TTC549 (cell line): ENCODE data around the gene GNG7.
A peak's percentile ranks its signal among the peaks of the same experiment; 100 is the strongest.
"Not testable (repeated sequence)": the region's sequence is repeated elsewhere in the genome, so short reads cannot be mapped to it uniquely, and the experiment has no call there.

Source experiments
- FAIRE-seq: peaks from 2 replicates; lab custom pipeline; 2012; peaks lifted over from hg19 to GRCh38; lab: Jason Lieb, UNC

GNG7 gene

DNA sequence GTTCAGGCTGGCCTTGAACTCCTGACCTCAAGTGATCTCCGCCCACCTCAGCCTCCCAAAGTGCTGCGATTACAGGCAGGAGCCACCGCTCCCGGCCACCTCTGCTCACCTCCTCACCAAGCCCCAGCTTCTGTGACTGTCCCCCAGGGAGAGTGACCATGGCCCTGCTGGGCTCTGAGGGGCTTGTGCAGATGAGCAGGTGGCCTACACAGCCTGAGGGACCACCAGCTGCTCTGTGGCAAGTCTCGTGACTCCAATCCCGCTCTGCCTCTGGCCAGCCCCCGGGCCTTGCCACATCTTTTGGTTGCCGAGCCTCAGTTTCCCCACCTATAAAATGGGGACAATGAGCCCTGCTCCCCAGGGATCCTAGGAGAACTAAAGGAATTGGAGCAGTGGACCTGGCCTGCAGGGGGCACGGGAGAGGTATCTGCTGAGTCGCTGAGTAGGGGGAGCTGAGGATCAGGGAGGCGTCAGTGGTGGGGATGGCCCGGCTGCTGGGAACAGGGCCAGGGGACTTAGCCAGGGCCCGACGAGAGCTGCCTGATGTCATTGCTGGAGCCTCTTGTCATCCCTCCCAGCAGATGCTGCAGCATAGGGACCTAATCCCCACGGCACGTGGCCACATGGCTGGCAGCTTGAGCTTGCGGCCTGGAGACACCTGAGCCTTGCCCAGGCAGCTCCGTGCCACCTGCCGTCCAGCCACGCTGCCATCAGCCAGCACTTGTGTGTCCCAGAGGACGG lies 151.9 kb downstream of the GNG7 start:
- no peak for FAIRE-seq

DNA sequence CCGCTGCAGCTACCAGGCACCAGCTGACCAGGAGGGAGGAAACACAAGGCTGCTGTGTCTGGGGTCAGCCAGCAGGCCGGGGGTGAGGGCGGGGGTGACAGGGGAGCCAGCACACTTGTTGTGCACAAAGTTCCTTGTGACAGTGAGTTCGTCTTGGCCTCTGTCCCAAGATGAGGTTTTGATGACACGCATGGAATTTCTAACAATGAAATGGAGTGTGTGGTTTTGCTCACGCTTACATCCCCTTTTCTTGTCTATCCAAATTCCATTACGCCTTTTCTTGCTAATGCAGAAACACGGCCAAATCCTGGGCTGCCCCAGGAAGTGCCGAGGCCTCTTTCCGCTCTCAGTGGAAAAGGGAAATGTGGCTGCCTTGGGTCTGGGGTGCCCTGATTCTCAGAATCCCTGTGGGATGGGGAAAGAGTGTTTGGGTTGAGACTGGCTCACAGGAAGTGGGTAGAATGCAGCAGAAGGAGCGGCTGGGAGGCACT lies 152.7 kb downstream of the GNG7 start:
- no peak for FAIRE-seq

DNA sequence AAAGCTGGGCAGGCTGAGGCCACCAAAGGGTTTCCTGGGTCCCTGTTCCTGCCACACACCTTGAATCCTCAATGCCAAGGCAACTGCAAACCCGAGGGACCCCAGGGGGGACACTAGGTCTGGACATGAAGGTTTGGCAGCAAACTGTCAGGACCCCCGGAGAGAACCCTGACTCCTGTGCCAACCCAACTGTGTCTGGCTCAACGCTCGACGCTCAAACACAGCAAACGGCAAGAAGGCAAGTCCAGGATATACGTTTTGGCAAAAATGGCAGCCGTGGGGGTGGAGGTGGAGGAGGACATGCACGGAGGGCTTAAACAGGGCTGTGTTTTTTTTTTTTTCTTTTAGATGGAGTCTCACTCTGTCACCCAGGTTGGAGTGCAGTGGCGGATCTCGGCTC lies 153.5 kb downstream of the GNG7 start:
- no peak for FAIRE-seq

DNA sequence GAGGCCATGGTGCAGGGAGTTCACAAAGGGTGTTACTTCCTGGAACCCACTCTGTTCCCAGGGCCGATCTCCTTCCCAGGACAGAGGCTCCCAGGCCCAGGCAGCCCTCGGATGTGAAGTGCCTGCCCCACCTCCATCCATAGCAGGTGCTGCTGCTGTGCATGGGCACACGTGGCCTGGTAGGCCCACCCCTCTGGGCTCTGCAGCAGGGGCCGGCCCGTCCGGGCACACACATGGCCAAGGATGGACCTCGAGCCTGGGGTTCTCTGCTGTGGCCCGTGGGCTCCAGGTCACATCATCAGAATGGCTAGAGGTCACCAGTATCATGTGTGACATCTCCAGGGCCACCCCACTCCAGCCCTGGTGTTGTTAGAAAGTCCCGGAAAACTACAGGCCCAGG lies 154.8 kb downstream of the GNG7 start:
- FAIRE-seq: no peak

DNA sequence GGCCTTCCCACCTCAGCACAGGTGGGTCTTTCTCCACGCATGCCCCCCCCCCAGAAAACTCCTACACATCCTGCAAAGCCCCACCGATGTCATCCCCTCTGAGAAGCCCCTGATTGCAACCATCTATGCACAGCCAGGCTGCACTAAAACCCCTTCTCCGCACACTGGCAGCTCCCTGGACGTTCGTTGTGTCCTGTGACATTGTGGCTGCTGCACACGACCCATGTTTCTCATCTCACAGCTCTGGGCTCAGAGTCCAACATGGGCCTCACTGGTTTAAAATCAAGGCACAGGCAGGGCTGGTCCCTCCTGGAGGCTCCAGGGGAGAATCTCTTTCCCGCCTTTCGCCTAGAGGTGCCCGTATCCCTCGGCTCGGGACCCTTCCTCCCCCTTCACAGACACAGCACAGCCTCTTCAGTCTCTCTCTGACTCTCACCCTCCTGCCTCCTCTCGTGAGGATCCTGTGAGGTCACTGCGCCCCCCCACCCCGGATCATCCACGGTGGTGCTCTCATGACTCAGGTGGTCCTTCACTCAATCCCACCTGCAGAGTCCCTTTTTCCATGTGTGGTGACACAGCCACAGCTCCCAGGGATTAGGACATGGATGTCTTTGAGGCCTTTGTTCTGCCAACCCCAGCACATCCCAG lies 155.3 kb downstream of the GNG7 start:
- no peak for FAIRE-seq

DNA sequence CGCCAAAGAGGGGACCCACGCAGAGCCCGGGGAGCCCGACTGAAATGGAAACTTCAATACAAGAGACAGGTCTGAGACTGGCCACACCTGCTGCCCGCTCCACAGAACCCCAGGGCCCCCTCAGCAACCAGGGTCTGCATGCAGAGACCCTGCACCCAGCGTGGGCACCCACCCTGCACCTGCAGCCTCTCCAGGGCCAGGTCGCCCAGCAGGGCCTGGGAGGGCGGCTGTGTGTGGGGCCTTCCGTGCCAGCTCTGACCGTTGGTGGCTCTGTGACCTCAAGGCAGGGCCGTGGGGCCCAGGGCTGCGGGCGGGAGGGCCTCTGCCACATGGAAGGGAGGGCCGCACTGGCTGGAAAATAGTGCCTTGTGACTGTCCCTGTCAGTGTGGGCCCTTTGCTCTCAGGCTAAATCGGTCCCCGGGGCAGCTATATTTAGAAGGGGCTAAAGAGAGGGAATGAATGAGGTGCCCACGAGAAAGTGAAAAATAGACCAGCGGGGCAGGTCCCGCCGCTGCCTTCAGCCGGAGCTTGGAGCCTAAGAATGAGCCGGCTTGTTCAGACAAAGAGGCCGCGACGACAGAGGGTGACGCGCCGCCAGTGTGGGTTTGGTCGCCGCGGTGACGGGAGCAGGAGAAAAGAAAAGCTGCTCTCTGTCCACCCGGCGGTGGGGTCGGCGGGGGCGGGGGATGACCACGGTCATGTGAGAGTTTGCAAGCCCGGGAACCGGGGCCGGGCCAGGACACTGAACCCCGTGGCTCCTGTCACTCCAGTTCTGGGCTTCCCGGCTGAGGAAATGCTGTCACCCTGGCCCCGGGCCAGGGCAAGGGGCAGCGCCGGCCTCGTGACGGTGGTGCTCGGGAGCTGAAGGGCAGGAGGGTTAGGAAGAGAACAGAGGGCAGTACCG lies 156.1 kb downstream of the GNG7 start:
- FAIRE-seq: no peak

DNA sequence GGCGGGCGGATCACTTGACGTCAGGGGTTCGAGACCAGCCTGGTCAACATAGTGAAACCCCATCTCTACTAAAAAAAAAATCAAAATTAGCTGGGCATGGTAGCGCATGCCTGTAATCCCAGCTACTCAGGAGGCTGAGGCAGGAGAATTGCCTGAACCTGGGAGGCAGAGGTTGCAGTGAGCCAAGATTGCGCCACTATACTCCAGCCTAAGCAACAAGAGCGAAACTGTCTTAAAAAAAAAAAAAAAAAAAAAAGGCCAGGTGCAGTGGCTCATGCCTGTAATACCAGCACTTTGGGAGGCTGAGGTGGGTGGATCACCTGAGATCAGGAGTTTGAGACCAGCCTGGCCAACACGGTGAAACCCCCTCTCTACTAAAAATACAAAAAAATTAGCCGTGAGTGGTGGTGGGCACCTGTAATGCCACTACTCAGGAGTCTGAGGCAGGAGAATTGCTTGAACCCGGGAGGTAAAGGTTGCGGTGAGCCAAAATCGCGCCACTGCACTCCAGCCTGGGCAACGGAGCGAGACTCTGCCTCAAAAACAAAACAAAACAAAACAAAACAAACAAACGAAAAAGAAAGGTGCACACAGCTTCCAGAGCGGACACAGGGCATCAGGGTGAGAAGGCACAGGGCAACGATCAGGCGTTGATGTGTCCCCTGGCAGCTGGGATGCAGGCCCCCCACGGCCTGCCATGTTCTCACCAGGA lies 156.9 kb downstream of the GNG7 start:
- not testable (repeated sequence) for FAIRE-seq

DNA sequence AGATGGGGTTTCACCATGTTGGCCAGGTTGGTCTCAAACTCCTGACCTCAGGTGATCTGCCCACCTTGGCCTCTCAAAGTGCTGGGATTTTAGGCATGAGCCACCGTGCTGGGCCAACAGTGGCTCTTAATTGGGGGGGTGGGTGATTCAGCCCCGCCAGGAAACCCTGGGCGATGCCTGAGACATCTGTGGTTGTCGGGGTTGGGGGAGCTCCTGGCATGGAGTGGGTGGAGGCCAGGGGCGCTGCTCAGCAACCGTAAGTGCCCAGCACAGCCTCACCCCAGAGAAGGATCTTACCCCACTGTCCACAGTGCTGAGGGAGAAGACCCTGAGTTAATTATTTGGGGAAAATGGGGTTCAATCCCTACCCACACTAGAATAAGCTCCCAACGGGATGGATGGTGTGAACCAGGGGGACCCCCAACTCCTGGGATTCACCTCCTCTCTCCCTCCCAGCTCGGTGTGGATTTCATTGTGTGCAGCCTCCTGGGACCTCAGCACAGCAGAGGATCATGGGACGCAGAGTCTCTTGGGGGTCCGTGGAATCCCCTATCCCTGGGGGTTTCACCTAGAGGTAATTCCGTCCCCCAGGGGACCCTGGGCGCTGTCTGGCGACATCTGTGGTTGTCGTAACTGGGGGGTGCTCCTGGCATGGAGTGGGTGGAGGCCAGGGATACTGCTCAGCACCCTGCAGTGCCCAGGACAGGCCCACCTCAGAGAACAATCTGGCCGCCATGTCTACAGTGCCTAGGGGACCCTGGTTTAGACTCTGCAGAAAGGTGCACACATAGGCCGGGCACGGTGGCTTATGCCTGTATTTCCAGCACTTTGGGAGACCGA lies 157.7 kb downstream of the GNG7 start:
- no peak for FAIRE-seq

DNA sequence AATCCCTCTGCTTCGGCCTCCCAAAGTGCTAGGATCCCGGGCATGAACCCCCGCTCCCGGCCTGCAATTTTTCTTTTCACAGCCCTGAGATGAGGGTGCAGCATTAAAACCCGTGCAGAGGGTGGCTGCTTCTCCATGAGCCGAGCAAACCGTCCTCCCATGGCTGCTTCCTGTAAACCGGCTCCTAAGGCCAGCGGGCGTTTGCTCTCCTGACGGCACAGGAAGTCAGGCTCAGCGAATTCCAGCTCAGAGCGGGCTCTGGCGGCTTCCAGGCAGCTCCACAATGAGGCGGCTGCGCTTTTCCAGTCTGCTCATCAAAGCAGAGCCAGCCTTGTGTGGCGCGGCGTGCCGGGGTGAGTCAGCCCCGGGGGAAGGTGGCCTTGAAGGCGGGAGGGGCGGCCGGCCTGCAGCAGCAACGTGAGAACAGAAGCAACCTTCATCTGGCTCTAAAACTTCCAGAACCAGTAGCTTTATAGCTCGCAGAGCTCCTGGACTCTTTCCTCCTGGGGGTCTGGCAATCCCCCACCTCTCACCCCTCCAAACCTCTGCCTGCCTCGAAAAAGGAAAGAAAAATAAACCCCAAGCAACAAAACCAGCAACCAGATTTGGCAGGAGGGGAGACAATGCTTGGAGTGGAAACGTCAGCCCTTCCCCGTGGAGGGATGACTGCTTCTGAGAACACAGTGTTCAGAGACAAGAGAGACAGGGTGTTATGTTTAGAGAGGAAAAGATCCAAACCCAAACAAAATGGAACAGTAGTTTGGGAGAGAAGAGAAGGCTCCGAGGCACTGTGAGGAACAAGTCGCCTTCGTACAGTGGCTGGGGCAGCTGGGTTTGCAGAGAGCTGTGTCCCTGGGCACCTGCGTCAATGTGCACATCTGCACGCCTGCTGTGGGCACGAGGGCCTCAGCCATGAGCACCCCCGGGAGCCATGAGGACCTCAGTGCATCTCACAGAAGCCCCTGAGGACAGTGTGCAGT lies 158.7 kb downstream of the GNG7 start:
- peak; percentile 62 for FAIRE-seq

DNA sequence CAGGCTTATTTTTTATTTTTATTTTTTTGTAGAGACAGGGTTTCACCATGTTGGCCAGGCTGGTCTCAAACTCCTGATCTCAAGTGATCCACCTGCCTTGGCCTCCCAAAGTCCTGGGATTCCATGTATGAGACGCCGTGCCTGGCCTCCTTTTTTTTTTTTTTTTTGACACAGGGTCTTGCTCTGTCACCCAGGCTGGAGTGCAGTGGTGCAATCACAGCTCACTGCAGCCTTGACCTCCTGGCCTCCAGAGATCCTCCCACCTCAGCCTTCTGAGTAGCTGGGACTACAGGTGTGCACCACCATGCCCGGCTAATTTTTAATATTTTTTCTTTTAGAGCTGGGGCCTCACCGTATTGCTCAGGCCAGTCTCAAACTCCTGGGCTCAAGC lies 159.4 kb downstream of the GNG7 start:
- not testable (repeated sequence) for FAIRE-seq

DNA sequence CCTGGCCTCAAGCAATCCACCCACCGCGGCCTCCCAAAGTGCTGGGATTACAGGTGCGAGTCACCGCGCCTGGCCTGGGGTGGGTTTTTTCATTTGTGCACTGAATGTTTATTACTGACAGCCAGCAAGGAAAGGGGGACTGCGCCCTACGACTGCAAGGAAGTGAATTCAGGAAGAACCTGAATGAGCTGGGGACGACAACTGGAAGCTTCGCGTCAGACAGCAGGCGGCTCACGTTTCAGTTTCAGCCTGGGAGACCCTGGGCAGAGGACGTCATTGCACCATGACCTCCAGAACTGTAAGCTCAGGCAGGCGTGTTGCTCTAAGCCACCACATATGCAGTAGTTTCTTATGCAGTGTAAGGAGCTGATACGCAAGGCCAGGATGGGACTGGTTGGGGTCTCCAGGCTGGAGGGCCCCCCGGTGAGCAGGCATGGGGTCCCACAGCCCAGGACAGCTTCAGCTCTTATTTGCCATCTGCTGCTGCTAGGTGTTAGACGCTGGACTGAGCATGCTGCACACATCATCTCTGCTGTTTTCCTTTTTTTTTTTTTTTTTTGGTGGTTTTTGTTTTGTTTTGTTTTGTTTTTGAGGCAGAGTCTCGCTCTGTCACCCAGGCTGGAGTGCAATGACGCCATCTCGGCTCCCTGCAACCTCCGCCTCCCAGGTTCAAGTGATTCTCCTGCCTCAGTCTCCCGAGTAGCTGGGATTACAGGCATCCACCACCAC lies 160.0 kb downstream of the GNG7 start:
- FAIRE-seq: no peak

DNA sequence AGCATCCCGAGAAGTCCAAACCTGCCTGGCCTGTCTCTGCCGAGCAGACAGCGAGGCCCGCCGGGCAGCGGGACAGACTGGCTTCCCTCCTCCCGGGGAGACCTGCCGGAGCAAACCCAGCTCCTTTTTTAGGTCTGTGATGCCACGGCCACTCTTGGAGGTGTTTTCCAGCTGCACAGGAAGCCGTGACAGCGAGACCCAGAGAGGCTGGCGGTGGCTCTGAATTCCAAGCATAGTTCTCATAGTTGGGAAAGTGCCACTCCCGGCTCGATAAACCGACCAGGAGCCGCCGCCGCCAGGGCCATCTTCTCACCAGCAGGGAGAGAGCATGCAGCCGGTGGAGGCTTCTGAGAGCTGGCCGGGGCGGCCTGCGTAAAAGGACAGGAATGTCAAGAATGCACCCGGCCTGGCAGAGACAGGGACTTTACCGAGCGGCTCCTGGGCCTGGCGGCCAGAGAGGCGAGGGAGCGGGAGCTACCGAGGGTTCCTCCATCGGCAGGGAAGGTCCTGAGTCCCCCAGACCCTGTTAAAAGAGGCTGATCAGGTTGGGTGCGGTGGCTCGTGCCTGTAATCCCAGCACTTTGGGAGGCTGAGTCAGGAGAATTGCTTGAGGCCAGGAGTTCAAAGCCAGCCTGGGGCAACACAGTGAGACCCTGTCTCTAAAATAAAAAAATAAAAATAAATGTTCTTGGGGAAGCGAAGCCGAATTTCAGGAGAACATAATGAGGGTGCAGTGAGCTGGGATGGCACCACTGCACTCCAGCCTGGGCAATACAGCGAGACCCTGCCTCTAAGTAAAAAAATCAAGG lies 161.6 kb downstream of the GNG7 start:
- no peak for FAIRE-seq

DNA sequence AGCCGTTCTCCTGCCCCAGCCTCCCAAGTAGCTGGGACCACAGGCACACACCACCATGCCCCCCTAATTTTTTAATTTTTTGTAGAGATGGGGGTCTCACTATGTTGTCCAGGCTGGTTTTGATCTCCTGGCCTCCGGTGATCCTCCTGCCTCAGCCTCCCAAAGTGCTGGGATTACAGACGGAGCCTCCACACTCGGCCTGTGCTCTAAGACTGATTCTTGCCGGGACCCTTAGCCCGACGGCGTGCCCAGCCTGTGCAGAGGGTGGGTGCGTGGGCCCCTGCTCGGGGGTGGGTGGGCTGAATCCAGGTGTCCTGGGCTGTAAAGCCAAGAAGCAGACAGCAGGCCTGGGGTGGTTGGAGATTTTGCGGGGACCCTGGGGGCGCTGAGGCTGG lies 162.2 kb downstream of the GNG7 start:
- no peak for FAIRE-seq

DNA sequence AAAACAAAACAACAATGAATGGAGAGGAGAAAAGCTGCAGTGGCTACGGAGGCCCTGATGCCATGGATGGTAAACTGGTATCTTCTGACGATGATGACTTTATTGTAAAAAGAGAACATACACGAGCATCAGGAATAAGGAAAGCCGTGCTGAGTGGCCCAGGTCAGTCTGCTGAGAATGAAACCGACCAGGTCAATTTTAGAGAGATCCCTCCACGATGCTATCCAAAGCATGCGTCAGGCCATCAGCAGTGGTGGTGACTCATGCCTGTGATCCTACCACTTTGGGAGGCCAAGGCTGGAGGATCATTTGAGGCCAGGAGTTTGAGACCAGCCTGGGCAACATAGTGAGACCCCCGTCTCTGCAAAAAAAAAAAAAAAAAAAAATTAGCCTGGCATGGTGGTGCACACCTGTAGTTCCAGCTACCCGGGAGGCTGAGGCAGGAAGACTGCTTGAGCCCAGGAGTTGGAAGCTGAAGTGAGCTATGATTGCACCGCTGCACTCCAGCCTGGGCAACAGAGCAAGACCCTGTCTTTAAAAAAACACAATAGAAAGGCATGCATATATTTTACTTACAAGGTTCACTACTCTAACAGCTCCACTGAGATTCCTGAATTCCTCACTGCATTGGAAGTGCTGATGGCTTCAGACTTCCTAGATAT lies 164.3 kb downstream of the GNG7 start:
- FAIRE-seq: no peak

DNA sequence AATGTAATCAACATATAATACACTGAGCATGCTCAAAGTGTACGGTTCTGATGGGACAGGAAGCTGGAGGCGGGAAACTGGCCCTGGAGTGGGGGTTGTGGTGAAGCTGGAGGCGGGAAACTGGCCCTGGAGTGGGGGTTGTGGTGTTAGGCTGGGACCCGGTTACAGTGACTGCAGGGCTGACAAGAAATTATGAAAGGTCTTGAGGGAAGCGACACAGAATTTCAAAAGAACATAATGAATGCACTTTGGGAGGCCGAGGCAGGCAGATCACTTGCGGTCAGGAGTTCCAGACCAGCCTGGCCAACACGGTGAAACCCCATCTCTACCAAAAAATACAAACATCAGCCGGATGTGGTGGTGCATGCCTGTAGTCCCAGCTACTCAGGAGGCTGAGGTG lies 164.9 kb downstream of the GNG7 start:
- not testable (repeated sequence) for FAIRE-seq

DNA sequence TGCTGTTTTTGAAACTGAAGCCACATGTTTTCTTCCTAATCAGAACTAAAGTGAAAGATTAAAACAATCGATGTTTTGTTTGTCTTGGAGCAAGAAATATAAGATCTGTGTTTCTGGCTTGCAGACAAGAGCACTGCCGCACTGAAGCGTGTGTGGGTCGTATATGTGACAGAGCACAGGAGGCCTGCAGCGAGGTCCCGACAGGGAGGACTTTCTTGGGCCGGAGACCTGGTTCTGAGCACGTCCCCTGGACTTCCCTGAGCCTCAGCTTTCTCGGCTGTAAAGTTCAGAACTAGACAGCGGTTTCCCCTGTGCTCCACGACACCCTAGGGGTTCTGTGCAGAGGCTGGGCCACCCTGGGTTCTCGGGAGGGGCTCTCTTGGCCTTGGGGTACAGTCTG lies 166.0 kb downstream of the GNG7 start:
- FAIRE-seq: no peak

DNA sequence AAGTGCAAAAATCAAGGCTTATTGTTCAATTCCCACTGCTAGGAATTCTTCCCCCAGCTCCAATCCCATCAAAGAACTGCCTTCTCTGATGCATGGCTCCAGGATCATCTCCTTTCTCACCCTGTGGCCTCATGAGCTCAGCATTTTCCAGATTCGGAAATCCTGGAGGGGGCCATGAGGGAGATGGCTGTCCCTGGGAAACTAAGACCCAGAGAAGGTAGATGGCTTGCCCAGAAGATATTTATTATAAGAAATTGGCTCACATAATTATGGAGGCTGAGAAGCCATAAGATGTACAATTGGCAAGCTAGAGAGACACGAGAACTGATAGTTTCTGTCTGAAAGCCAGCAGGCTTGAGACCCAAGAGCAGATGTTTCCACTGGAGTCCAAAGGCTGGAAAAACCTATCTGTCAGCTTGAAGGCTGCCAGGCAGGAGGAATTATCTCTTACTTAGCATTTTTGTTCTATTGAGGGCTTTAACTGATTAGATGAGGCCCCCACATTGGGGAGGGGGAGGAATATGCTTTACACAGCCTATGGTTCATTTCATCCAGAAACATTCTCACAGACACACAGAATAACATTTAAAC lies 168.0 kb downstream of the GNG7 start:
- no peak for FAIRE-seq
